ENCODE data around the gene PTPRF. TPM values are rescaled to one million over a fixed set of nuclear protein-coding genes. Genes with fewer than 3 reads are reported as not detected.

Gene PTPRF
- total and polyA plus RNA-seq, 8 donors = 123 to 279 (median 195) TPM

GRCh38 chr1:43591181-43591580 lies 60.5 kb downstream of the PTPRF start:
- no peaks in the 10 kb centered on the region for H3K9me3 ChIP-seq
- ATAC-seq (no peak), DNase-seq (no peak)
- intact Hi-C loops (cut with DNase I) = no loop called here
- no peaks in the 10 kb centered on the region for H3K27me3 ChIP-seq
- H3K27ac ChIP-seq = no peak overlapping the region
- H3K36me3 ChIP-seq = peaks cover 0 to 22% of the 10 kb centered on the region in 2 donors
- no peak overlapping the region for H3K4me3 ChIP-seq
- no peaks in the 10 kb centered on the region for H3K4me1 ChIP-seq
- TF ChIP-seq CTCF (IDR thresholded peaks at IDR 0.05) = no peak

GRCh38 chr1:43592051-43592665 lies 61.5 kb downstream of the PTPRF start:
- no peaks in the 10 kb centered on the region for H3K27me3 ChIP-seq
- H3K4me1 ChIP-seq = no peaks in the 10 kb centered on the region
- no peaks in the 10 kb centered on the region for H3K9me3 ChIP-seq
- peaks cover 0 to 22% of the 10 kb centered on the region in 2 donors for H3K36me3 ChIP-seq
- no peak for TF ChIP-seq CTCF (IDR thresholded peaks at IDR 0.05)
- no peak overlapping the region for H3K4me3 ChIP-seq
- H3K27ac ChIP-seq = no peak overlapping the region
- no peak for DNase-seq
- intact Hi-C loops (cut with DNase I) = no loop called here
- ATAC-seq = no peak

DNA sequence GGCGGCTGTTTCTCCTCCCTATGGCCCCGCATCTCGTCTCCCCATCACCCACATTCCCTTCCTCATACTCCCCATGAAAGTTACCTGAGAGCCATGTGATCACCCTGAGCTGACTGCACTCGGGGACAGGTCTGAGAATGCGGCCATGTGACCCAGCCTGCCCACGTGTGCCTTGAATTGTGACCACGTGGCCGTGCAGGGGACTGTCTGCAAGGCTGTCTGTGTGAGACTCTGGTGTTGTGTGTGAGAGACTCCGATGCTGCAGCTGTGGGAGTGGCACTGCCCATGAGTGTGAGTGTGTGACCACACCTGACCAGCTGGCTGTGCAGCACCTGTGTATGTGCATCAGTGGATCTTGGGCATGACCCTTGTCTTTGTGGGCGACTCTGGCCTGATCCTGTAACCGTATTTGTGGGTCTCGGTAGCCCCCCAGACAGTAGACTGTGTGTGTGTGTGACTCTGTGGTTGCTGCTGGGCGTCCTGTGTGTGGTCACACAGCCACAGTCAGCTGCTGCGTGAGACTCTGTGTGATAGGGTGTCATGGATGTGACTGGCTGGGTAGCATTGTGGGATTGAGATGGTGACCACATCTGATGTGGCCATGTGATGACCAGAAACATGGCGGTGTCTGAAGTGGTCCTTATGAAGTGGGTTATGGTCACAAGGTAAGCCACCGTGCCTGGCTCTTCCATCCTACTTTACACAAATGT lies 62.4 kb downstream of the PTPRF start:
- Histone ChIP-seq H3K9me3 (no peaks in the 10 kb centered on the region), H3K36me3 (peaks cover 0 to 22% of the 10 kb centered on the region in 2 donors), H3K4me3 (no peak overlapping the region), H3K27ac (no peak overlapping the region), H3K4me1 (no peaks in the 10 kb centered on the region), H3K27me3 (no peaks in the 10 kb centered on the region)
- intact Hi-C loops (cut with DNase I) = no loop called here
- DNase-seq (no peak), ATAC-seq (no peak)
- no peak for TF ChIP-seq CTCF (IDR thresholded peaks at IDR 0.05)

- no peak for TF ChIP-seq CTCF (IDR thresholded peaks at IDR 0.05)
- ATAC-seq (no peak), DNase-seq (no peak)
- peaks cover 0 to 15% of the 10 kb centered on the region in 2 donors for H3K36me3 ChIP-seq
- intact Hi-C loops (cut with DNase I) = no loop called here
- no peaks in the 10 kb centered on the region for H3K9me3 ChIP-seq
- H3K4me1 ChIP-seq = no peaks in the 10 kb centered on the region
- no peaks in the 10 kb centered on the region for H3K27me3 ChIP-seq
- no peak overlapping the region for H3K27ac ChIP-seq
- H3K4me3 ChIP-seq = no peak overlapping the region
These were observed 65.9 kb downstream of the PTPRF start for GRCh38 chr1:43596579-43596978.

GRCh38 chr1:43597028-43597427 lies 66.3 kb downstream of the PTPRF start:
- ATAC-seq = no peak
- no peak overlapping the region for H3K27ac ChIP-seq
- DNase-seq = no peak
- TF ChIP-seq CTCF (IDR thresholded peaks at IDR 0.05) = no peak
- H3K4me1 ChIP-seq = no peaks in the 10 kb centered on the region
- H3K4me3 ChIP-seq = no peak overlapping the region
- peaks cover 0 to 11% of the 10 kb centered on the region in 2 donors for H3K36me3 ChIP-seq
- H3K27me3 ChIP-seq = no peaks in the 10 kb centered on the region
- intact Hi-C loops (cut with DNase I) = no loop called here
- H3K9me3 ChIP-seq = no peaks in the 10 kb centered on the region

Measured in left lung (tissue), 10 donors.